ENCODE data around the gene SLIT1. TPM values are rescaled to one million over a fixed set of nuclear protein-coding genes. Genes with fewer than 3 reads are reported as not detected.

SLIT1 gene
- total RNA-seq, 1 donor from 2014 or later: 0.23 TPM

GRCh38 chr10:97139651-97140048 is 46.1 kb downstream of the SLIT1 start:
- H2AFZ ChIP-seq (ENCODE audit: low read depth, low read length): no peak overlapping the region
- TF ChIP-seq EZH2 (IDR thresholded peaks at IDR 0.05; ENCODE audit: insufficient read depth, low read length): no peak
- TF ChIP-seq, protein P1, sequence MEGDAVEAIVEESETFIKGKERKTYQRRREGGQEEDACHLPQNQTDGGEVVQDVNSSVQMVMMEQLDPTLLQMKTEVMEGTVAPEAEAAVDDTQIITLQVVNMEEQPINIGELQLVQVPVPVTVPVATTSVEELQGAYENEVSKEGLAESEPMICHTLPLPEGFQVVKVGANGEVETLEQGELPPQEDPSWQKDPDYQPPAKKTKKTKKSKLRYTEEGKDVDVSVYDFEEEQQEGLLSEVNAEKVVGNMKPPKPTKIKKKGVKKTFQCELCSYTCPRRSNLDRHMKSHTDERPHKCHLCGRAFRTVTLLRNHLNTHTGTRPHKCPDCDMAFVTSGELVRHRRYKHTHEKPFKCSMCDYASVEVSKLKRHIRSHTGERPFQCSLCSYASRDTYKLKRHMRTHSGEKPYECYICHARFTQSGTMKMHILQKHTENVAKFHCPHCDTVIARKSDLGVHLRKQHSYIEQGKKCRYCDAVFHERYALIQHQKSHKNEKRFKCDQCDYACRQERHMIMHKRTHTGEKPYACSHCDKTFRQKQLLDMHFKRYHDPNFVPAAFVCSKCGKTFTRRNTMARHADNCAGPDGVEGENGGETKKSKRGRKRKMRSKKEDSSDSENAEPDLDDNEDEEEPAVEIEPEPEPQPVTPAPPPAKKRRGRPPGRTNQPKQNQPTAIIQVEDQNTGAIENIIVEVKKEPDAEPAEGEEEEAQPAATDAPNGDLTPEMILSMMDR (IDR thresholded peaks at IDR 0.05; ENCODE audit: insufficient read depth, low read depth, low read length): no peak
- H3K27ac ChIP-seq (ENCODE audit: low read depth, low read length): no peak overlapping the region
- H3K27me3 ChIP-seq (ENCODE audit: insufficient read depth, low read length): peaks cover 47% of the 10 kb centered on the region
- H3K36me3 Mint-ChIP-seq (ENCODE audit: low read depth, unreplicated experiment): peaks cover 2% of the 10 kb centered on the region
- no peaks in the 10 kb centered on the region for H3K4me1 ChIP-seq (ENCODE audit: insufficient read depth, low read length)
- FAIRE-seq (no peak), DNase-seq (ENCODE audit: low read depth) (no peak)
- no peaks in the 10 kb centered on the region for H3K36me3 ChIP-seq (ENCODE audit: insufficient read depth, low read length)
- peaks cover 8% of the 10 kb centered on the region for H3K4me1 Mint-ChIP-seq (ENCODE audit: low read depth, unreplicated experiment)
- peaks cover 62% of the 10 kb centered on the region for H3K27me3 Mint-ChIP-seq (ENCODE audit: low read depth, unreplicated experiment)
- H3K4me2 ChIP-seq (ENCODE audit: low read length): no peak overlapping the region
- no peaks in the 10 kb centered on the region for H3K9me3 ChIP-seq (ENCODE audit: insufficient read depth, low read depth, low read length)
- no peaks in the 10 kb centered on the region for H4K20me1 ChIP-seq (ENCODE audit: insufficient read depth, low read length)
- H3K9me3 Mint-ChIP-seq (ENCODE audit: unreplicated experiment): peaks cover 5% of the 10 kb centered on the region
- no peak overlapping the region for H3K27ac Mint-ChIP-seq (ENCODE audit: unreplicated experiment)
- no peaks in the 10 kb centered on the region for H3K79me2 ChIP-seq (ENCODE audit: insufficient read depth, low read length)
- no peak overlapping the region for H3K4me3 Mint-ChIP-seq (ENCODE audit: unreplicated experiment)
- no peak overlapping the region for H3K9ac ChIP-seq (ENCODE audit: low read length)
- H3K4me3 ChIP-seq (ENCODE audit: insufficient read depth, low read depth, low read length): no peak overlapping the region

DNA sequence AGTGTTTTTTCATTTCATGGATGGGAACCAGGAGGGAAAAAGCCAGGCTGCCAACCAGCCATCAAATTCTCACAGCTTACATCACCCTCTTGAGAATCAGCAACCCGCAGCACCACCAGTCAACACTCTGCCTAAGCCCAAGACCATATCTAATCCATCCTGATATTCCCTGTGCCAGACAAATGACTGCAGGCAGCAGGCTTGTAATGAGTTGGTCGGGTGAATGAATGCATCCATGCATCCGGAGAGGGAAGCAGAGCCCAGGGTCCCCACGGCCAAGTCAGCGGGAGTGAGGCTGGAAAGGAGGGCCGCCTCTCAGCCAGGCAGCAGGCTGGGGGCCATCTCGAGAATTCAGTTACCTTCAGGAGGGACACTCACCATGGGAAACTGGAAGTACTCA is 46.9 kb downstream of the SLIT1 start:
- DNase-seq (ENCODE audit: low read depth): no peak
- peaks cover 2% of the 10 kb centered on the region for H3K36me3 Mint-ChIP-seq (ENCODE audit: low read depth, unreplicated experiment)
- no peaks in the 10 kb centered on the region for H3K4me1 ChIP-seq (ENCODE audit: insufficient read depth, low read length)
- H3K9me3 ChIP-seq (ENCODE audit: insufficient read depth, low read depth, low read length): no peaks in the 10 kb centered on the region
- no peak overlapping the region for H2AFZ ChIP-seq (ENCODE audit: low read depth, low read length)
- no peak overlapping the region for H3K9ac ChIP-seq (ENCODE audit: low read length)
- TF ChIP-seq, protein P1 (IDR thresholded peaks at IDR 0.05; ENCODE audit: insufficient read depth, low read depth, low read length): no peak
- TF ChIP-seq EZH2 (IDR thresholded peaks at IDR 0.05; ENCODE audit: insufficient read depth, low read length): no peak
- no peak overlapping the region for H3K4me3 ChIP-seq (ENCODE audit: insufficient read depth, low read depth, low read length)
- H3K27me3 ChIP-seq (ENCODE audit: insufficient read depth, low read length): peaks cover 47% of the 10 kb centered on the region
- H3K27me3 Mint-ChIP-seq (ENCODE audit: low read depth, unreplicated experiment): peaks cover 60% of the 10 kb centered on the region
- peaks cover 5% of the 10 kb centered on the region for H3K9me3 Mint-ChIP-seq (ENCODE audit: unreplicated experiment)
- no peaks in the 10 kb centered on the region for H4K20me1 ChIP-seq (ENCODE audit: insufficient read depth, low read length)
- no peaks in the 10 kb centered on the region for H3K36me3 ChIP-seq (ENCODE audit: insufficient read depth, low read length)
- H3K27ac Mint-ChIP-seq (ENCODE audit: unreplicated experiment): no peak overlapping the region
- FAIRE-seq: no peak
- H3K27ac ChIP-seq (ENCODE audit: low read depth, low read length): no peak overlapping the region
- H3K4me1 Mint-ChIP-seq (ENCODE audit: low read depth, unreplicated experiment): peaks cover 8% of the 10 kb centered on the region
- H3K79me2 ChIP-seq (ENCODE audit: insufficient read depth, low read length): no peaks in the 10 kb centered on the region
- H3K4me3 Mint-ChIP-seq (ENCODE audit: unreplicated experiment): no peak overlapping the region
- no peak overlapping the region for H3K4me2 ChIP-seq (ENCODE audit: low read length)

DNA sequence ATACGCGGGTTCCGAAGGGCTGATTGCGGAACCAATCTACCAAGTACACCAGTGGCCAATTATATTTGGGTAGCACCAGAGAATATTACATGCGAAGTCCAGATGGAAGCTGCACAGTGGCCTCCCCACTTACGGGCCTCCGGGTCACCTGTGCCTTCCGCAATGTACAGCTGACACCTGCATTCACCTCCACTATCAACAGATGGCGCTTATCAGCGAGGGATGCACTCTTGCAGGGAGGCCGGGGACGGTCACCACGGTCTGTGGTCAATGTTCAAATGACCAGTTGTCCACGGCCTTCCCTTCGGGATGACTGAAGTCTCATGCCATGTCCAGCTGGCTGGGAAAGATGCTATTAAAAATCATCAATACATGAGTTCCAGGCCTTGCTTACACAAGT is 47.6 kb downstream of the SLIT1 start:
- H3K36me3 ChIP-seq (ENCODE audit: insufficient read depth, low read length): no peaks in the 10 kb centered on the region
- peaks cover 2% of the 10 kb centered on the region for H3K36me3 Mint-ChIP-seq (ENCODE audit: low read depth, unreplicated experiment)
- no peaks in the 10 kb centered on the region for H3K79me2 ChIP-seq (ENCODE audit: insufficient read depth, low read length)
- H3K4me2 ChIP-seq (ENCODE audit: low read length): no peak overlapping the region
- DNase-seq (ENCODE audit: low read depth) (no peak), FAIRE-seq (no peak)
- no peak overlapping the region for H3K9ac ChIP-seq (ENCODE audit: low read length)
- H3K9me3 ChIP-seq (ENCODE audit: insufficient read depth, low read depth, low read length): no peaks in the 10 kb centered on the region
- no peak overlapping the region for H3K27ac Mint-ChIP-seq (ENCODE audit: unreplicated experiment)
- no peak overlapping the region for H3K4me3 Mint-ChIP-seq (ENCODE audit: unreplicated experiment)
- peaks cover 46% of the 10 kb centered on the region for H3K27me3 ChIP-seq (ENCODE audit: insufficient read depth, low read length)
- no peak overlapping the region for H3K4me3 ChIP-seq (ENCODE audit: insufficient read depth, low read depth, low read length)
- H3K27ac ChIP-seq (ENCODE audit: low read depth, low read length): no peak overlapping the region
- no peak for TF ChIP-seq EZH2 (IDR thresholded peaks at IDR 0.05; ENCODE audit: insufficient read depth, low read length)
- peaks cover 56% of the 10 kb centered on the region for H3K27me3 Mint-ChIP-seq (ENCODE audit: low read depth, unreplicated experiment)
- H2AFZ ChIP-seq (ENCODE audit: low read depth, low read length): no peak overlapping the region
- H3K9me3 Mint-ChIP-seq (ENCODE audit: unreplicated experiment): peaks cover 5% of the 10 kb centered on the region
- no peaks in the 10 kb centered on the region for H3K4me1 ChIP-seq (ENCODE audit: insufficient read depth, low read length)
- H4K20me1 ChIP-seq (ENCODE audit: insufficient read depth, low read length): no peaks in the 10 kb centered on the region
- peaks cover 8% of the 10 kb centered on the region for H3K4me1 Mint-ChIP-seq (ENCODE audit: low read depth, unreplicated experiment)
